Smooth muscle cell (in vitro differentiated cells): ENCODE data around the gene CA5A. TPM values are rescaled to one million over a fixed set of nuclear protein-coding genes. Genes with fewer than 3 reads are reported as not detected.

Source experiments
- DNase-seq: peaks from one replicate; lab custom pipeline; 2025; ENCODE audit not compliant: unreplicated experiment; lab: John Stamatoyannopoulos, UW
- H2AFZ ChIP-seq: fragments of 200-600 bp; sonication (generic); 2 replicates; pipeline ENCODE4 v1.6.0; 2016; ENCODE audit warnings: antibody characterized with exemption, low read depth, mild to moderate bottlenecking
- H3F3A ChIP-seq: fragments of 200-600 bp; sonication (generic); 2 replicates; pipeline ENCODE4 v1.6.0; 2017; ENCODE audit warnings: antibody characterized with exemption, low read depth
- H3K27ac ChIP-seq: fragments of 200-600 bp; sonication (generic); 2 replicates; pipeline ENCODE4 v1.5.1; 2016; ENCODE audit warnings: low read depth, mild to moderate bottlenecking
- H3K27me3 ChIP-seq: fragments of 200-600 bp; sonication (generic); 2 replicates; pipeline ENCODE4 v1.6.1; 2016; ENCODE audit warnings: low read depth, mild to moderate bottlenecking
- H3K36me3 ChIP-seq: fragments of 200-600 bp; sonication (generic); 2 replicates; pipeline ENCODE4 v1.5.1; 2016; ENCODE audit warnings: low read depth
- H3K4me1 ChIP-seq: fragments of 200-600 bp; sonication (generic); 2 replicates; pipeline ENCODE4 v1.5.1; 2016; ENCODE audit warnings: low read depth
- H3K4me2 ChIP-seq: fragments of 200-600 bp; sonication (generic); 2 replicates; pipeline ENCODE4 v1.6.0; 2016; ENCODE audit warnings: mild to moderate bottlenecking
- H3K4me3 ChIP-seq: fragments of 200-600 bp; sonication (generic); 2 replicates; pipeline ENCODE4 v1.5.1; 2016; ENCODE audit warnings: mild to moderate bottlenecking
- H3K79me2 ChIP-seq: fragments of 200-600 bp; sonication (generic); 2 replicates; pipeline ENCODE4 v1.6.0; 2016; ENCODE audit warnings: low read depth, mild to moderate bottlenecking
- H3K9ac ChIP-seq: fragments of 200-600 bp; sonication (generic); 2 replicates; pipeline ENCODE4 v1.6.0; 2016; ENCODE audit warnings: low read depth
- H3K9me3 ChIP-seq: fragments of 200-600 bp; sonication (generic); replicated peaks from 2 replicates; pipeline ENCODE4 v1.5.1; 2016; ENCODE audit warnings: low read depth
- H4K20me1 ChIP-seq: fragments of 200-600 bp; sonication (generic); 2 replicates; pipeline ENCODE4 v1.6.0; 2016; ENCODE audit warnings: low read depth
- CTCF ChIP-seq: fragments of 200-600 bp; sonication (generic); IDR thresholded peaks from 2 replicates; pipeline ENCODE4 v1.5.1; 2017; ENCODE audit warnings: borderline replicate concordance, mild to moderate bottlenecking, antibody characterized with exemption; ENCODE audit not compliant: insufficient read depth, poor library complexity, severe bottlenecking
- WGBS: methylation state at CpG from one replicate; pipeline ENCODE4 v1.1.7; 2016; ENCODE audit warnings: low lambda C conversion rate; 5-methylcytosine and 5-hydroxymethylcytosine counted together
- polyA plus RNA-seq: library from polyadenylated mRNA; unstranded; fragments of >200 nt; fragmentation: Nextera tagmentation; extraction: Ambion mirVana; gene quantifications from 2 replicates; pipeline ENCODE4 v1.2.1, GENCODE V29; 2016
- total RNA-seq: library from RNA; depleted of rRNA; stranded (reverse); fragments of >200 nt; gene quantifications from 2 replicates; pipeline ENCODE4 v1.2.3, GENCODE V29; 2014

CA5A gene
- total and polyA plus RNA-seq, 2 experiments from 2014 or later = not detected

- Histone ChIP-seq H3K4me3 (no peak overlapping the region), H3K36me3 (no peaks in the 10 kb centered on the region), H2AFZ (no peak overlapping the region), H3K79me2 (no peaks in the 10 kb centered on the region), H3K27ac (no peak overlapping the region), H3K4me1 (no peaks in the 10 kb centered on the region), H3K9me3 (no peaks in the 10 kb centered on the region), H3K4me2 (no peak overlapping the region), H3K27me3 (no peaks in the 10 kb centered on the region), H3F3A (peaks cover 7% of the 10 kb centered on the region), H3K9ac (no peak overlapping the region), H4K20me1 (no peaks in the 10 kb centered on the region)
- no peak for TF ChIP-seq CTCF
- 91% methylated on average over 44 of the region's 44 CpGs for WGBS
- no peak for DNase-seq
Observed at GRCh38 chr16:87926246-87927194, 9.8 kb downstream of the CA5A start.

DNA sequence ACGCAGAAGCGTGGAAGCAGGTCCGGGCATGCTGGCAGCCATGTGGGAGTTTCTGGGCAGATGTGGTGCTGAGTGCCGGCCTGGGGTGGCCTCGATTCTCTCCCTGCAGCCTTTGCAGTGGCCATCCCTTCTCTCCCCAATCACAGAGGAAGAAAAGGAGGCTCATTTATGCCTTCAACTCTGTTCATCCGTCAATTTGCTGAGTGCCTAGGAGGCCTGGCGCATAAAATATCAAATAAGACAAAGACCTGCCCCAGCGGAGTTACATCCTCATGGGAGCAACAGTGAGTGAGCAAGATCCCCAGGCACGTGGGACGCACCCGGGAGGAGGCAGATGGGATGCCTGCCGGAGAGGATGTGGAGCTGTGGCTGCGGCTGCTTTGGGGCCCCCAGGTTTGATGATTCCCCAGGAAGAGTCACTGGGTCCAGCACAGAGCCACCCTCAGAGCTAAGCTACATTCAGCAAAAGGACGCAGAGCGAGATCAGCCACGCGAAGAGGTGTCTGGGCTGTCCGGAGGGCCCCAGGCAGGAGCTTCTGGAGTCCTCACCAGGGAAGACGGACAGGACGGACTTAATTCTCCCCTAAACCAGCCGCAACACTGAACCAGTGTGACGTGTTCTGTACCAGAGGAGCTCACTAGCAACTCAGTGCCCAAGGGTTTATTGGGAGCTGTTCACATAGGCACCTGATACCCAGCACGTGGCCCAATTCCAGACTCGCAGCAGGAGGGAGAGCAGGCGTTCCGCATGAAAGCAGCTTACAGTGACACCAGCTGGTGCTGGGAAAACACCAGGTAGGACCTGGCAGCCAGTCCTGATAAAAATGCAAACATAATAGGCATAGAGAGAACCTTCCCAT, 11.3 kb downstream of the CA5A start:
- no peak for TF ChIP-seq CTCF
- Histone ChIP-seq H3K9me3 (no peaks in the 10 kb centered on the region), H3K27ac (no peak overlapping the region), H3K4me3 (no peak overlapping the region), H3K4me1 (no peaks in the 10 kb centered on the region), H3K36me3 (no peaks in the 10 kb centered on the region), H3K79me2 (no peaks in the 10 kb centered on the region), H4K20me1 (no peaks in the 10 kb centered on the region), H3K4me2 (no peak overlapping the region), H3K27me3 (no peaks in the 10 kb centered on the region), H2AFZ (no peak overlapping the region), H3F3A (no peaks in the 10 kb centered on the region), H3K9ac (no peak overlapping the region)
- DNase-seq = no peak
- 71% methylated on average over 26 of the region's 26 CpGs for WGBS

GRCh38 chr16:87924041-87924810, 12.1 kb downstream of the CA5A start:
- H3K4me1 ChIP-seq = no peaks in the 10 kb centered on the region
- no peak overlapping the region for H3K9ac ChIP-seq
- no peak overlapping the region for H3K4me2 ChIP-seq
- H3K27me3 ChIP-seq = no peaks in the 10 kb centered on the region
- WGBS = 87% methylated on average over 27 of the region's 27 CpGs
- no peak overlapping the region for H3K27ac ChIP-seq
- DNase-seq = no peak
- H3K9me3 ChIP-seq = no peaks in the 10 kb centered on the region
- no peaks in the 10 kb centered on the region for H3K79me2 ChIP-seq
- H3K36me3 ChIP-seq = no peaks in the 10 kb centered on the region
- no peak overlapping the region for H3K4me3 ChIP-seq
- H2AFZ ChIP-seq = no peak overlapping the region
- H4K20me1 ChIP-seq = no peaks in the 10 kb centered on the region
- no peaks in the 10 kb centered on the region for H3F3A ChIP-seq
- no peak for TF ChIP-seq CTCF
